Mucosa of gallbladder (tissue), 1 donor: ENCODE measurements around the gene ESRRA. TPM values are rescaled to one million over a fixed set of nuclear protein-coding genes. Genes with fewer than 3 reads are reported as not detected.

Experiments used
- total RNA-seq: library from RNA; stranded (reverse); gene quantifications from one replicate; pipeline ENCODE4 v1.2.1, GENCODE V29; 2021
- donor health status: DM: no; HTN: no; CAD: no.

ESRRA gene
- total RNA-seq, 1 donor from 2014 or later: 97.7 TPM

Other genes with a start within 250 kb of the ESRRA start
- 19.3 TPM for gene MACROD1, start 139.4 kb upstream of the ESRRA start, total RNA-seq
- gene STIP1, start 119.4 kb upstream of the ESRRA start, total RNA-seq: 115 TPM
- 21.7 TPM for gene FERMT3, start 98.8 kb upstream of the ESRRA start, total RNA-seq
- gene TRPT1, start 79.3 kb upstream of the ESRRA start, total RNA-seq: 47.4 TPM
- 78.6 TPM for gene NUDT22, start 79.2 kb upstream of the ESRRA start, total RNA-seq
- 62.7 TPM for gene DNAJC4, start 75.0 kb upstream of the ESRRA start, total RNA-seq
- 104 TPM for gene VEGFB, start 70.9 kb upstream of the ESRRA start, total RNA-seq
- gene FKBP2, start 64.4 kb upstream of the ESRRA start, total RNA-seq: 120 TPM
- gene PPP1R14B, start 58.6 kb upstream of the ESRRA start, total RNA-seq: 74.7 TPM
- 42.4 TPM for gene PLCB3, start 54.0 kb upstream of the ESRRA start, total RNA-seq
- 112 TPM for gene BAD, start 20.9 kb upstream of the ESRRA start, total RNA-seq
- gene GPR137, start 19.7 kb upstream of the ESRRA start, total RNA-seq: 105 TPM
- not detected for gene KCNK4, start 14.2 kb upstream of the ESRRA start, total RNA-seq
- gene CATSPERZ, start 5.2 kb upstream of the ESRRA start, total RNA-seq: 0.29 TPM
- gene TRMT112, start 12.0 kb downstream of the ESRRA start, total RNA-seq: 126 TPM
- gene PRDX5, start 12.6 kb downstream of the ESRRA start, total RNA-seq: 202 TPM
- gene CCDC88B, start 34.7 kb downstream of the ESRRA start, total RNA-seq: 25.8 TPM
- gene RPS6KA4, start 53.6 kb downstream of the ESRRA start, total RNA-seq: 33.0 TPM